SK-N-SH treated with all-trans-retinoic acid at 6 μM for 48 hours (cell line): Measurements from ENCODE around the gene PTRH1.

Source experiments
- ATAC-seq: fragments of 200-7000 bp; cut with Tn5 transposase; 3 replicates; pipeline ENCODE4 v1.9.1; 2020; ENCODE audit warnings: mild to moderate bottlenecking, moderate library complexity
- ARNTL ChIP-seq: fragments of 450-650 bp; formaldehyde crosslinking; IDR thresholded peaks from 2 replicates; pipeline ENCODE4 v1.5.0; 2020; ENCODE audit warnings: low read depth, mild to moderate bottlenecking, moderate library complexity, borderline replicate concordance
- BACH2 ChIP-seq: fragments of 250-450 bp; sonication (Bioruptor Pico); IDR thresholded peaks from 2 replicates; pipeline ENCODE4 v1.9.0; 2021; ENCODE audit warnings: mild to moderate bottlenecking, borderline replicate concordance
- CREB5 ChIP-seq: fragments of 250-450 bp; sonication (Bioruptor Pico); IDR thresholded peaks from 2 replicates; pipeline ENCODE4 v1.5.1; 2020; ENCODE audit warnings: low read depth, mild to moderate bottlenecking, moderate library complexity
- CSDC2 ChIP-seq: fragments of 250-450 bp; sonication (Bioruptor Pico); IDR thresholded peaks from 2 replicates; pipeline ENCODE4 v1.5.0; 2020; ENCODE audit warnings: mild to moderate bottlenecking, moderate library complexity
- CSRNP3 ChIP-seq: fragments of 250-450 bp; sonication (Bioruptor Pico); IDR thresholded peaks from 2 replicates; pipeline ENCODE4 v1.5.1; 2021; ENCODE audit warnings: mild to moderate bottlenecking, moderate library complexity
- ESRRG ChIP-seq: fragments of 250-450 bp; sonication (Bioruptor Pico); IDR thresholded peaks from 2 replicates; pipeline ENCODE4 v1.6.1; 2021; ENCODE audit warnings: mild to moderate bottlenecking
- GLIS3 ChIP-seq: fragments of 250-450 bp; sonication (Bioruptor Pico); IDR thresholded peaks from 2 replicates; pipeline ENCODE4 v1.5.0; 2020; ENCODE audit warnings: mild to moderate bottlenecking, moderate library complexity
- OSR1 ChIP-seq: fragments of 250-450 bp; sonication (Bioruptor Pico); IDR thresholded peaks from 2 replicates; pipeline ENCODE4 v1.8.0; 2022; ENCODE audit warnings: moderate library complexity, mild to moderate bottlenecking, inconsistent platforms
- PATZ1 ChIP-seq: fragments of 250-450 bp; sonication (Bioruptor Pico); IDR thresholded peaks from 2 replicates; pipeline ENCODE4 v1.8.0; 2020; ENCODE audit warnings: mild to moderate bottlenecking, moderate library complexity, borderline replicate concordance
- POU6F1 ChIP-seq: fragments of 250-450 bp; sonication (Bioruptor Pico); IDR thresholded peaks from 2 replicates; pipeline ENCODE4 v1.8.0; 2021; ENCODE audit warnings: low read depth, mild to moderate bottlenecking, moderate library complexity, borderline replicate concordance
- PPARA ChIP-seq: fragments of 250-450 bp; sonication (Bioruptor Pico); IDR thresholded peaks from 2 replicates; pipeline ENCODE4 v1.5.0; 2020; ENCODE audit warnings: mild to moderate bottlenecking, borderline replicate concordance
- RARB ChIP-seq: fragments of 250-450 bp; sonication (Bioruptor Pico); IDR thresholded peaks from 2 replicates; pipeline ENCODE4 v1.8.0; 2021; ENCODE audit warnings: mild to moderate bottlenecking, moderate library complexity
- SNAI2 ChIP-seq: fragments of 250-450 bp; sonication (Bioruptor Pico); IDR thresholded peaks from 2 replicates; pipeline ENCODE4 v1.5.0; 2020; ENCODE audit warnings: mild to moderate bottlenecking, moderate library complexity
- TCF4 ChIP-seq: fragments of 250-450 bp; sonication (Bioruptor Pico); IDR thresholded peaks from 2 replicates; pipeline ENCODE4 v1.8.0; 2021; ENCODE audit warnings: mild to moderate bottlenecking, moderate library complexity, borderline replicate concordance
- TOX ChIP-seq: fragments of 250-450 bp; sonication (Bioruptor Pico); IDR thresholded peaks from 2 replicates; pipeline ENCODE4 v1.8.0; 2021; ENCODE audit warnings: mild to moderate bottlenecking, moderate library complexity, borderline replicate concordance
- TSHZ2 ChIP-seq: fragments of 250-450 bp; sonication (Bioruptor Pico); IDR thresholded peaks from 2 replicates; pipeline ENCODE4 v1.5.0; 2020; ENCODE audit warnings: mild to moderate bottlenecking, moderate library complexity
- ZC3H10 ChIP-seq: fragments of 250-450 bp; sonication (Bioruptor Pico); IDR thresholded peaks from 2 replicates; pipeline ENCODE4 v1.5.1; 2021; ENCODE audit warnings: mild to moderate bottlenecking, moderate library complexity
- ZFP3 ChIP-seq: fragments of 250-450 bp; sonication (Bioruptor Pico); IDR thresholded peaks from 2 replicates; pipeline ENCODE4 v1.5.0; 2020; ENCODE audit warnings: mild to moderate bottlenecking, moderate library complexity
- ZFP30 ChIP-seq: fragments of 450-650 bp; formaldehyde crosslinking; IDR thresholded peaks from 2 replicates; pipeline ENCODE4 v1.5.0; 2022; ENCODE audit warnings: mild to moderate bottlenecking, moderate library complexity
- ZNF565 ChIP-seq: fragments of 450-650 bp; formaldehyde crosslinking; conservative IDR thresholded peaks from 2 replicates; pipeline ENCODE4 v1.5.0; 2020; ENCODE audit warnings: low read depth, mild to moderate bottlenecking, moderate library complexity
- ZNF70 ChIP-seq: fragments of 450-650 bp; formaldehyde crosslinking; IDR thresholded peaks from 2 replicates; pipeline ENCODE4 v1.5.0; 2020; ENCODE audit warnings: mild to moderate bottlenecking, moderate library complexity
- ZNF8 ChIP-seq: fragments of 450-650 bp; formaldehyde crosslinking; IDR thresholded peaks from 2 replicates; pipeline ENCODE4 v1.5.0; 2020; ENCODE audit warnings: mild to moderate bottlenecking, moderate library complexity

PTRH1 gene

GRCh38 chr9:127712371-127712770 lies 3.1 kb downstream of the PTRH1 start:
- no peak for ATAC-seq
- no peak for TF ChIP-seq PPARA (CRISPR knock-in tag)
- no peak for TF ChIP-seq ZC3H10 (CRISPR knock-in tag)
- TF ChIP-seq ZNF565 (CRISPR knock-in tag) = no peak
- no peak for TF ChIP-seq SNAI2 (CRISPR knock-in tag)
- no peak for TF ChIP-seq ZFP30
- TF ChIP-seq PATZ1 (CRISPR knock-in tag) = no peak
- no peak for TF ChIP-seq ZFP3 (CRISPR knock-in tag)
- TF ChIP-seq ZNF8 (CRISPR knock-in tag) = no peak
- TF ChIP-seq CSDC2 = no peak
- TF ChIP-seq RARB (CRISPR knock-in tag) = no peak
- no peak for TF ChIP-seq ZNF70 (CRISPR knock-in tag)
- no peak for TF ChIP-seq OSR1 (CRISPR knock-in tag)
- no peak for TF ChIP-seq TOX (CRISPR knock-in tag)
- TF ChIP-seq ESRRG (CRISPR knock-in tag) = no peak
- no peak for TF ChIP-seq POU6F1 (CRISPR knock-in tag)
- TF ChIP-seq TCF4 = no peak
- TF ChIP-seq CREB5 (CRISPR knock-in tag) = no peak
- TF ChIP-seq GLIS3 (CRISPR knock-in tag) = no peak
- TF ChIP-seq CSRNP3 (CRISPR knock-in tag) = no peak

GRCh38 chr9:127711831-127712274 lies 3.6 kb downstream of the PTRH1 start:
- TF ChIP-seq CSDC2 (no peak), ARNTL (CRISPR knock-in tag) (no peak), ZFP3 (CRISPR knock-in tag) (no peak), BACH2 (CRISPR knock-in tag) (no peak), SNAI2 (CRISPR knock-in tag) (no peak), ZNF565 (CRISPR knock-in tag) (no peak), GLIS3 (CRISPR knock-in tag) (no peak), TSHZ2 (no peak), TCF4 (no peak), TOX (CRISPR knock-in tag) (no peak)
- no peak for ATAC-seq

GRCh38 chr9:127711226-127711701 lies 4.2 kb downstream of the PTRH1 start:
- ATAC-seq = no peak
- TF ChIP-seq TSHZ2 = no peak
